Coronary artery (tissue), 2 donors: Measurements from ENCODE around the gene SERPIND1.
"Not testable (repeated sequence)": the region's sequence is repeated elsewhere in the genome, so short reads cannot be mapped to it uniquely, and the experiment has no call there.

ENCODE experiments used
- DNase-seq: peaks from one replicate; pipeline ENCODE4 v3.0.0-alpha.2; 2017; ENCODE audit warnings: low spot score
- H3K27ac ChIP-seq, 2 donors: fragments of 200-600 bp; sonication (generic); one replicate each; pipeline ENCODE4 v1.5.1; 2016 to 2019
- H3K4me3 ChIP-seq: fragments of 200-600 bp; sonication (generic); 2 replicates; pipeline ENCODE4 v1.5.1; 2016; ENCODE audit warnings: mild to moderate bottlenecking, moderate library complexity
- CTCF ChIP-seq: fragments of 200-600 bp; sonication (generic); IDR thresholded peaks from one replicate; pipeline ENCODE4 v1.5.1; 2019; ENCODE audit warnings: antibody characterized with exemption

The SERPIND1 gene

GRCh38 chr22:20773793-20774212, at the start of gene SERPIND1:
Gene SERPIND1, plus strand, starts transcription at chr22:20774113. Its CDS starts 5,200 bp downstream, at chr22:20779313.
- TF ChIP-seq CTCF = no peak
- no peak within 1 kb of the TSS for H3K4me3 ChIP-seq
- no peak for DNase-seq
- H3K27ac ChIP-seq = no peak within 1 kb of the TSS

GRCh38 chr22:20724676-20725454, 49.0 kb upstream of the SERPIND1 start:
- no peak overlapping the region for H3K4me3 ChIP-seq
- no peak for TF ChIP-seq CTCF
- H3K27ac ChIP-seq = no peak overlapping the region
- DNase-seq = no peak

GRCh38 chr22:20725987-20726558, 47.8 kb upstream of the SERPIND1 start:
- H3K27ac ChIP-seq = no peak overlapping the region
- DNase-seq = no peak
- TF ChIP-seq CTCF = no peak
- H3K4me3 ChIP-seq = no peak overlapping the region

- TF ChIP-seq CTCF = no peak
- Histone ChIP-seq H3K4me3 (no peak overlapping the region), H3K27ac (no peak overlapping the region)
- no peak for DNase-seq
Measured at GRCh38 chr22:20727118-20728015, 46.5 kb upstream of the SERPIND1 start.

- Histone ChIP-seq H3K27ac (no peak overlapping the region), H3K4me3 (no peak overlapping the region)
- TF ChIP-seq CTCF = no peak
- DNase-seq = no peak
Measured at GRCh38 chr22:20728523-20729190, 45.3 kb upstream of the SERPIND1 start.

GRCh38 chr22:20729194-20729593, 44.7 kb upstream of the SERPIND1 start:
- DNase-seq = no peak

GRCh38 chr22:20732431-20732830, 41.5 kb upstream of the SERPIND1 start:
- H3K4me3 ChIP-seq, H3K27ac ChIP-seq, DNase-seq: not testable (repeated sequence)

More at GRCh38 chr22:20729194-20729593, 44.7 kb upstream of the SERPIND1 start:
- no peak overlapping the region for H3K4me3 ChIP-seq
- TF ChIP-seq CTCF = no peak
- H3K27ac ChIP-seq = no peak overlapping the region

GRCh38 chr22:20735356-20736162, 38.4 kb upstream of the SERPIND1 start:
- H3K27ac ChIP-seq, DNase-seq, H3K4me3 ChIP-seq: not testable (repeated sequence)

- DNase-seq, H3K27ac ChIP-seq, H3K4me3 ChIP-seq: not testable (repeated sequence)
Measured at GRCh38 chr22:20736891-20737290, 37.0 kb upstream of the SERPIND1 start.
